Neural progenitor cell (in vitro differentiated cells): ENCODE data around the gene CSK.

Experiments used
- CTCF ChIP-seq: fragments of 200-600 bp; sonication (generic); IDR thresholded peaks from 2 replicates; pipeline ENCODE4 v1.5.1; 2017; ENCODE audit warnings: antibody characterized with exemption, mild to moderate bottlenecking
- EZH2phosphoT487 ChIP-seq: fragments of 200-600 bp; sonication (generic); IDR thresholded peaks from 2 replicates; pipeline ENCODE4 v1.6.1; 2017; ENCODE audit warnings: antibody characterized with exemption

- TF ChIP-seq CTCF (no peak), EZH2phosphoT487 (no peak)
These were observed 9.8 kb downstream of the CSK start for GRCh38 chr15:74791667-74792066.
